PC-9 (cell line): Measurements from ENCODE around the gene LAMTOR2.

Source experiments
- CTCF ChIP-seq: fragments of 200-600 bp; sonication (generic); conservative IDR thresholded peaks from 2 replicates; pipeline ENCODE4 v1.6.1; 2017; ENCODE audit warnings: mixed run types, antibody characterized with exemption, mild to moderate bottlenecking, moderate library complexity
- EZH2 ChIP-seq: fragments of 200-600 bp; sonication (generic); IDR thresholded peaks from 2 replicates; pipeline ENCODE4 v1.8.0; 2017; ENCODE audit warnings: antibody characterized with exemption, low read depth

- TF ChIP-seq CTCF: no peak
- no peak for TF ChIP-seq EZH2
Measured at GRCh38 chr1:156060937-156061636, 6.5 kb downstream of the LAMTOR2 start, which contains the start of gene RAB25.
